Measurements from ENCODE around the gene TP63. TPM values are rescaled to one million over a fixed set of nuclear protein-coding genes. Genes with fewer than 3 reads are reported as not detected.

TP63 gene
- polyA plus RNA-seq, 5 donors, result 0.28 to 1.1 (median 0.51) TPM

DNA sequence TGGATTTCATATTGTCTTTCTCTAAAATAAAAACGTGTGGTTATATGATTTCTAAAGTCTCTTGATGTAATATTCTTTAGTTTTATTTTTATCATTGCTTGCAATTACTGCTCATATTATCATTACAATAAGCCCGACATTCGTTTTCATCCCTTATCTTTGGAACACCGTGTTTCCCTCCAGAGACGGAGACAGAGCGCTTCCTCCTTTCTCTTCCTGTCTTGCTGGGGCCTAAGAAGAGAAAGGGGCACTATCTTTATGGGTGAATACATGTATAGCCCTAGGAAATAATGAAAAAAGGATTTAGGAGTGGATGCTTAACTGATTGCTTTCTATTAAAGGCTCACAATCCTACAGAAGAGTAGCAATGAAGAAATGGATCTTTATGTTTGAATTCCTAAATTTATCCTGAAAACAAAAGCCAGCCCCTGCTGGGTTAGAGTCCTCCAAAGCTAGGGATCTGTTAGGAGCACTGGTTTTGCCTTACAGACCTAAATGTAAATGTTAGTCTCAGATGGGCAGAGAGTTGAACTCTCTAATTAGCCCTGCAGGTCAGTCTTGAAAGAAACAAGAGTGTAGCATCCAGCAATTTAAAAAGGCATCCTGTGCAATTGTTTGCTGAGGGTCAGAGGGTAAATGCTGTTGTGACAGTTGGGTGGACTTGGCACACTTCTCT, 145.1 kb downstream of the TP63 start:
- DNase-seq, result no peak

GRCh38 chr3:189778340-189778950, 147.3 kb downstream of the TP63 start:
- no peak for DNase-seq

DNA sequence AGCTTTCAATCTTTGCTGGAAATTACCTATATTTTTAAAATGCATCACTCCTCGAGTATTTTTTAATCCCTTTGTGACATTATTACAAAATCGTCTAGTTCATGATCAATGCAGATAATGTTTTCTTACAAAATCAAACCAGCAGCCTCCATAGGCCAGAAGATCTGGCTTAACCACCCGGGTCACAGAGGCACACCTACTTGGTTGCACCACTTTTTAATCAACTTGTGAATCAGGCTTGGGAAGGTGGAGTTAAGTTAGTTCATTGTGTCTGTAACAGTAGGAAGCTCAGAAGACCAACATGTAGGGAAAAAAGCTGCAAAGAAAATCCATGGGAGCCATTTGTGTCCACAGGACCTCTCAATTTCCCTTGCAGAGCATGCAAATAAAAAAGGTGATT, 148.0 kb downstream of the TP63 start:
- no peak for DNase-seq

DNA sequence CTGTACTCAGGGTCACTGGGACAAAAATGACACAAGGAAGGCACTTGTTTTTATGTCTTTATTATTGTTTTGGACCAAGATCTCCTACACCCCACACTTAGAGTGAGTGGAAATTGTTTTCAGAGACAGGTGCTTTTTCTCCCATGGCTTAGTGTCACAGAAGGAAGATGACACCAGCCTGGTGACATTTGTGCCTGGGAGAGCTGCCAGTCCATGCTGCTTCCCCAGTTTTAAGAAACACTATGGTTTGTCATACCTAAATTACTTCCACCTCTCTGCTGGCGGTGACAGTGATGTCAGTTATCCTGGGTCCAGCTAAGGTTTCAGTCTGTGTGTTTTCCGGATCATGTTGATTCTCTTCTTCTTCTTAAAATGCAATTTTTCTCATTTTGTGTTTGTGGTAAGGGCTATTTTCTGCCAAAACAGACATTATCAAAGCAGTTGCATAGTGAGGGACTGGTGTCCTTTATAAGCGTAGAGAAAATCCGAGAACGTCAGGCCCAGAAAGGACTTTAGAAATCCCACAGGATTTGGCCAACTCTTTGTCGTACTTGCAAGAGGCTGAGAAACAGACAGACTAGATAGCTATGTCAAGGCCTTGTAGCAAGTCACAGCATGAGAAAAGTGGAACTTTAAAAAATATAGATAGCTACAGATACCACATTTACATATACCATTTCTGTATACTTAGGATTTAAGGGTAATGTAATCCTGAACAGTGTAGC, 149.5 kb downstream of the TP63 start:
- DNase-seq, result no peak

GRCh38 chr3:189781415-189781814, 150.2 kb downstream of the TP63 start:
- no peak for DNase-seq

- DNase-seq, result no peak
These were observed 155.4 kb downstream of the TP63 start for GRCh38 chr3:189786479-189787064.

DNA sequence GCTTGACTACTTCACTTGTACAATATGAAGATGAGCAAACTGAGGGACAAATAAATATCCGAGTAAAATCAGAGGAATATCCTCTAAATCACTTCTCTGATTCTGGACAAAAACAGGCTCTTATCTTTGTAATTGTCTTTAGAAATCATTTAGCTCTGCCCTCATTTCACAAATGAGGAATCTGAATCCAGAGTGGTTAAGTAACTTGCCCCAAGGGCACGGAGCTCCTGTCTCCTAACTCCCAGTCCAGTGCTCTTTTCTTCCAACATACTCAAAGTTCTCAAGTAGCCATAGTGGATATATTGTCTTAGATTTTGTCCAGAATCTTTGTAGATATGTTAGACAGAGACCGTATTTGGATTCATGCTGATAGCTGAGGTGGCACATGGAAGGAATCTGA, 156.0 kb downstream of the TP63 start:
- DNase-seq, result no peak

- no peak for DNase-seq
These were observed 156.4 kb downstream of the TP63 start for GRCh38 chr3:189787632-189788031.

GRCh38 chr3:189789432-189789831, 158.2 kb downstream of the TP63 start:
- DNase-seq, result no peak

GRCh38 chr3:189790658-189791057, 159.5 kb downstream of the TP63 start:
- DNase-seq, result no peak

DNA sequence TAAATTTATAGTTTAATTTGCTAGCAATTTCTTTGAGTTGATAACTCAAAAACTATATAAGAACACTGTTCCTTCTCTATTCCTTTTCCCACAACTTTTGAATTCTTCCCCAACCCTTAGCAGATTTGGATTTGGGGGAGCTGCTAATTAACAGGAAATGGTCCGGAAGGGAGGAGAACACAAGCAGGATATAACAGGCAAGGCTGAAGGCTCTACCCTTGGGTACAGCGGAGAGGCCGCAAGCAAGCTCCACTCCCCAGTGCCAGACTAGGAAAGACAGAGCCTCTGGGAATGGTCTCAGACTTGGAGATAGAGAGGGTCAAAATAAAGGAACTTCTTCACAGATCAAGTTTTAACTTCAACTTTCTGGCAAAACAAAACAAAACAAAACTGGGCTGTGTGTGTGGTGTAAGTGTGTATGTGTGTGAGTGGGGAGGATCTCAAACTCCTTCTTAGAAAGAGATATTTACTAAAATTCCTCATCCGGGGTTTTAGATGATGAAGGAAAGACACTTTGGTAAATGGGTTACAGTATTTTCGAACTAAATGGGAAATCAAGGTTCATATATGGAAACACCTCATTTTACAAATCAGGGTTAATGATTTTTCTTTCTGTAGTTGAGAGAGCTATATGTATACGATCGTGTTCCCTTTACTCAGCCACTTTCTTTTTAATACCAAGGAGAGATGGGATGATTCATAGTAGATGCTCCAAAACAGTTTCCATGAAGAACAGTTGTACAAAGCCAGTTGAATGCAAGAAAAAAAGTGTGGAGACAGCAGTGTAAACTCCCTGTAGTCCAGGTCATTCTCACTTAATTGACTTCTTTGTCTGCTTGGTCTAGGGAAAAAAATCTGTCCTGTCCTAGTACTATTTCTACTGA, 161.1 kb downstream of the TP63 start:
- DNase-seq, result no peak

- no peak for DNase-seq
These were observed 163.3 kb downstream of the TP63 start for GRCh38 chr3:189794518-189794917.

DNA sequence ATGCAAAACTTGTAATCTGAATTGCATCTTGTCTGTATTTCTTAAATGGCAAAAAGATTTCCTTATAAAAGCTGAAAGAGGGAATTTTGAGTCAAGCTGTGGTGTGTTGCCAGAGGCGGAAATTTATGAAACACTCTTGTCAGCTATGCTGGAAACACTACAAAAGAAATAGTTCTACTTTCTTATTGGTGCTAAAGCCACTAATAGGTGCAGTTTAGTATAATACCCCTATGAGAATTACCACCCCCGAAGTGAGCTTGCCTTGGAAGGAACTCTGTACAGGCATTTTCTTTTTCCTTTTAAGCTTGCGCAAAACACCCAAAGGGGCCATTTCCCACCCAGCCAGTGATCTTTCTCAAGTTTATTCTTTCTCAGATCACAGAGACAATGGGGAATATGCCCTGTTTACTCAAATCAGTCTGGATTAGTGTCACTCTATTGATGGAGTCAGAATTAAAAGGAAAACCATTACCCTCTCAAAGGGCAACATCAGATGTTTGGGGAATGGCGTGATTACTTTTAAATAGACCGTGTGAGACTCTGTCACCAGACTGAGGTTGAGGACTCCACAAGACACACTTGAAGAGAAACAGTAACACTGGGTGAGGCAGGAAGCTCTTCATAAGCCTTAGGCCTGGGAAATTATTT, 166.0 kb downstream of the TP63 start:
- no peak for DNase-seq

- DNase-seq, result no peak
These were observed 168.2 kb downstream of the TP63 start for GRCh38 chr3:189799366-189799765.

DNA sequence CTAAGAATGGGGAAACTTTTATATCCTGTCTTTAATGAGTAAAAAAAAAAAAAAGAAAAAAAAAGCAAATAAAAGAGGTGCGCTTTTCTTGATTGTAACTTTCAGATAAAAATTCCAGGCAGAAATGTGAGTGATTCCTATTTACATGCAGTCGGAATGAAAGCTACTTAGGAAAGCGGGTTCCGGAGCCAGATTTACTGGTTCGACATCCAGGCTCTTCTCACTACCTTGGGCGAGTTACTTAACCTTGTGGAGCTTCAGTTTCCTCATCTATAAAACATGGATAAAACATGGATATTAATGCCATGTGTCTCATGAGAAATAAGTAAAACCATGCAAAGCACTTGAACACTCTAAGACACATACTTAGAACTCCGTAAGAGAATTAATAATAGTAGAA, 169.2 kb downstream of the TP63 start:
- no peak for DNase-seq

- DNase-seq, result no peak
These were observed 172.1 kb downstream of the TP63 start for GRCh38 chr3:189803254-189803653.

GRCh38 chr3:189805375-189806067, 174.3 kb downstream of the TP63 start:
- no peak for DNase-seq

- DNase-seq, result peak in 1 of 2 donors; percentile 5
These were observed 175.2 kb downstream of the TP63 start for GRCh38 chr3:189806171-189806951.

DNA sequence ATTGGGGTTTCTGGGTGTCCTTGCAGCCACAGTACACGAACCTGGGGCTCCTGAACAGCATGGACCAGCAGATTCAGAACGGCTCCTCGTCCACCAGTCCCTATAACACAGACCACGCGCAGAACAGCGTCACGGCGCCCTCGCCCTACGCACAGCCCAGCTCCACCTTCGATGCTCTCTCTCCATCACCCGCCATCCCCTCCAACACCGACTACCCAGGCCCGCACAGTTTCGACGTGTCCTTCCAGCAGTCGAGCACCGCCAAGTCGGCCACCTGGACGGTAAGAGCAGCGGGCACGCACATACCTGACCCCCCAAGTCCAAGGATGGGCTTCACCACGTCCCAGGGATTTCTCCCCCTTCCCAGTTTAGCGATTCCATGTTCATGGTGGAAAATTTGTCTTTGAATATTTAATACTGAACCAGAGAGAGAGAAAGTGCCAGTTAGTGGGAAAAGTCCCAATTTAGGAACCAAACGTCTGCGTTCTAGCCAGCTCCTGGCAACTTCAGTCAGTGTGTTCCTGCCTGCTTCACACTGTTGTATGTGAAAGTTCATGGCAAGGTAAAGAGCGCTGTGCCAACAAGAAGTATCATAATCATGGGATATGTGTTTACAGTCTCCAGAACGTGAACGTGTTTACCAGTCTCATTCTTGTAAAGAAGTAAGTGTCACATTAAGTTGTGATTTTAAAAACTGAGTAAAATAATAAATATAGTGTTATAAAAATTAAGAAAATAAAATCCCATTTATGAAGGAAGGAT, 177.2 kb downstream of the TP63 start:
- DNase-seq, result no peak

Data from right lung (tissue), 5 donors.